ENCODE data around the gene PIH1D1.

DNA sequence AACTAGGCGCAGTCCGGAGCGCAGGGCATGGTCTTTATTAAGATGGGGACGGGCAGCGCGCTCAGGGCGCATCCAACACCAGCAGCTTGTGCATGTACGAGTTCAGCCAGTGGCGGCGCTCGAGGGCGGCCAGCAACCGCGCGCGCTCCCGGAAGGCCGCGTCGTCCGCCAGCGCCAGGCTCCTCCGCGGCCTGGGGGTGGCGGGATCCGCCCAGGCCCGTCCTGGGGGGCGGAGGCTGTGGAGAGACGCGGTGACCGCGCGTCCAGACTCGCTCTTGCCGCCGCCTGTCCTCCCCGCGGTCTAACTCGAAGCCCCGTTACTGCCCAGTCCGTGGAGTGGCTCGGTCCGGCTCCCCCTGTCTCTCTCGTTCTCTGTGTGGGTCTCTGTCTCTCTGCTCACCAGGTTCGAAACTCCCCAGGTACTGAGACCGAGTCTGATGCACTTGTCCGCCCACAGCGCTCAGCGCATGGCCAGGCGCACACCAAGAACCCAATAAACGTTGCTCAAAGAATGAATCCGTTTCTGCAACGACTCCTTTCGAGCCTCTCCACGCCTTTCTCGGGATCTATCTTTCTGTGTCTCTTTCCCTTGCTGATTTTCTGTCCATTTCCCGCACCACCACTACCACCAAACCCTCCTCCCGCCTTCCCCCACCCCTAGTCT lies 29.1 kb downstream of the PIH1D1 start:
- TF ChIP-seq POLR2AphosphoS5 (IDR thresholded peaks at IDR 0.05; ENCODE audit: low read depth, low read length) (no peak), POLR2A (IDR thresholded peaks at IDR 0.05; ENCODE audit: low read depth, low read length) (no peak), TAF1 (IDR thresholded peaks at IDR 0.05; ENCODE audit: low read depth, low read length) (no peak), POU2F2 (IDR thresholded peaks at IDR 0.05; ENCODE audit: low read depth, low read length) (no peak)
